NB4 (cell line): ENCODE measurements around the gene CDIPT.

Experiments
- TF ChIP-seq, protein P1 (sequence below): IDR thresholded peaks from 2 replicates; pipeline ENCODE4 v1.6.1; 2011; ENCODE audit warnings: low read depth, low read length
- TF ChIP-seq, protein P2 (sequence below): IDR thresholded peaks from one replicate; pipeline ENCODE4 v1.5.1; 2012; ENCODE audit warnings: low read depth, low read length

- TF ChIP-seq, protein P1, sequence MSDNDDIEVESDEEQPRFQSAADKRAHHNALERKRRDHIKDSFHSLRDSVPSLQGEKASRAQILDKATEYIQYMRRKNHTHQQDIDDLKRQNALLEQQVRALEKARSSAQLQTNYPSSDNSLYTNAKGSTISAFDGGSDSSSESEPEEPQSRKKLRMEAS: no peak
- TF ChIP-seq, protein P2, sequence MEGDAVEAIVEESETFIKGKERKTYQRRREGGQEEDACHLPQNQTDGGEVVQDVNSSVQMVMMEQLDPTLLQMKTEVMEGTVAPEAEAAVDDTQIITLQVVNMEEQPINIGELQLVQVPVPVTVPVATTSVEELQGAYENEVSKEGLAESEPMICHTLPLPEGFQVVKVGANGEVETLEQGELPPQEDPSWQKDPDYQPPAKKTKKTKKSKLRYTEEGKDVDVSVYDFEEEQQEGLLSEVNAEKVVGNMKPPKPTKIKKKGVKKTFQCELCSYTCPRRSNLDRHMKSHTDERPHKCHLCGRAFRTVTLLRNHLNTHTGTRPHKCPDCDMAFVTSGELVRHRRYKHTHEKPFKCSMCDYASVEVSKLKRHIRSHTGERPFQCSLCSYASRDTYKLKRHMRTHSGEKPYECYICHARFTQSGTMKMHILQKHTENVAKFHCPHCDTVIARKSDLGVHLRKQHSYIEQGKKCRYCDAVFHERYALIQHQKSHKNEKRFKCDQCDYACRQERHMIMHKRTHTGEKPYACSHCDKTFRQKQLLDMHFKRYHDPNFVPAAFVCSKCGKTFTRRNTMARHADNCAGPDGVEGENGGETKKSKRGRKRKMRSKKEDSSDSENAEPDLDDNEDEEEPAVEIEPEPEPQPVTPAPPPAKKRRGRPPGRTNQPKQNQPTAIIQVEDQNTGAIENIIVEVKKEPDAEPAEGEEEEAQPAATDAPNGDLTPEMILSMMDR: no peak
Observed at GRCh38 chr16:29864205-29864604, 1.2 kb upstream of the CDIPT start.
